Mesenchymal stem cell (in vitro differentiated cells and primary cell): ENCODE data around the gene KIF22.

Experiments used
- DNase-seq: peaks from one replicate; pipeline ENCODE4 v3.0.0-alpha.2; 2013
- H2AFZ ChIP-seq: one replicate; pipeline ENCODE4 v1.6.1; 2013; ENCODE audit warnings: low read depth, mild to moderate bottlenecking, control low read depth, inconsistent platforms, low read length, moderate library complexity
- H2AK5ac ChIP-seq: 2 replicates; pipeline ENCODE4 v1.6.1; 2013; ENCODE audit warnings: low read length, moderate library complexity, mild to moderate bottlenecking, inconsistent platforms; ENCODE audit not compliant: severe bottlenecking
- H2BK120ac ChIP-seq: one replicate; pipeline ENCODE4 v1.6.1; 2013; ENCODE audit warnings: low read depth, mild to moderate bottlenecking, inconsistent platforms, low read length, moderate library complexity
- H2BK12ac ChIP-seq, 2 experiments: one replicate each; pipeline ENCODE4 v1.6.1; 2013; ENCODE audit warnings: inconsistent platforms in 2 of 2, low read length in 2 of 2, mild to moderate bottlenecking in 2 of 2, moderate library complexity in 2 of 2, control low read depth in 1 of 2
- H2BK15ac ChIP-seq: one replicate; pipeline ENCODE4 v1.6.1; 2013; ENCODE audit warnings: mild to moderate bottlenecking, low read depth, inconsistent platforms; ENCODE audit not compliant: poor library complexity, severe bottlenecking
- H2BK5ac ChIP-seq: 2 replicates; pipeline ENCODE4 v1.6.1; 2013; ENCODE audit warnings: low read depth, mild to moderate bottlenecking, low read length, control low read depth, inconsistent platforms; ENCODE audit not compliant: poor library complexity, severe bottlenecking
- H3K14ac ChIP-seq, 2 experiments: one replicate each; pipeline ENCODE4 v1.6.1; 2013; ENCODE audit warnings: inconsistent platforms in 2 of 2, low read length in 2 of 2, control low read depth in 1 of 2, mild to moderate bottlenecking in 1 of 2, moderate library complexity in 1 of 2
- H3K18ac ChIP-seq, 2 experiments: one replicate each; pipeline ENCODE4 v1.6.1; 2013; ENCODE audit warnings: inconsistent platforms in 2 of 2, low read length in 2 of 2, control low read depth in 1 of 2, low read depth in 1 of 2, mild to moderate bottlenecking in 1 of 2
- H3K23ac ChIP-seq, 2 experiments: one replicate each; pipeline ENCODE4 v1.6.1; 2013; ENCODE audit warnings: inconsistent platforms in 2 of 2, low read length in 2 of 2, mild to moderate bottlenecking in 2 of 2, moderate library complexity in 2 of 2, control low read depth in 1 of 2
- H3K27ac ChIP-seq: 2 replicates; pipeline ENCODE4 v1.5.1; 2013; ENCODE audit warnings: mild to moderate bottlenecking, moderate library complexity, low read length, control low read depth, inconsistent platforms; ENCODE audit not compliant: poor library complexity, severe bottlenecking
- H3K27me3 ChIP-seq, 2 experiments: 2 replicates each; pipeline versions ENCODE4 v1.6.1 to v1.7.0; 2013; ENCODE audit warnings: low read length in 2 of 2, mild to moderate bottlenecking in 2 of 2, moderate library complexity in 2 of 2, control low read depth in 1 of 2, inconsistent platforms in 1 of 2; ENCODE audit not compliant: control insufficient read depth in 1 of 2, insufficient read depth in 1 of 2
- H3K36me3 ChIP-seq, 2 experiments: 2 replicates each; pipeline versions ENCODE4 v1.6.1 to v1.7.0; 2013; ENCODE audit warnings: low read length in 2 of 2, control low read depth in 1 of 2, inconsistent platforms in 1 of 2, low read depth in 1 of 2, mild to moderate bottlenecking in 1 of 2; ENCODE audit not compliant: insufficient read depth in 2 of 2, control insufficient read depth in 1 of 2
- H3K4ac ChIP-seq, 2 experiments: one replicate each; pipeline ENCODE4 v1.6.1; 2013; ENCODE audit warnings: inconsistent platforms in 2 of 2, low read length in 2 of 2, mild to moderate bottlenecking in 2 of 2, moderate library complexity in 2 of 2, control low read depth in 1 of 2, low read depth in 1 of 2
- H3K4me1 ChIP-seq: 2 replicates; pipeline ENCODE4 v1.6.1; 2013; ENCODE audit warnings: low read depth, low read length, control low read depth; ENCODE audit not compliant: control insufficient read depth, insufficient read depth
- H3K4me2 ChIP-seq: 2 replicates; pipeline ENCODE4 v1.6.1; 2013; ENCODE audit warnings: low read length, mild to moderate bottlenecking, inconsistent platforms; ENCODE audit not compliant: poor library complexity, severe bottlenecking
- H3K4me3 ChIP-seq, 2 experiments: 2 replicates each; pipeline versions ENCODE4 v1.5.1 to v1.7.0; 2013; ENCODE audit warnings: low read length in 2 of 2, mild to moderate bottlenecking in 2 of 2, control low read depth in 1 of 2, low read depth in 1 of 2; ENCODE audit not compliant: insufficient read depth in 1 of 2
- H3K79me1 ChIP-seq: replicated peaks from 2 replicates; pipeline ENCODE4 v1.6.1; 2013; ENCODE audit warnings: mild to moderate bottlenecking, control low read depth, low read length, inconsistent platforms; ENCODE audit not compliant: poor library complexity, severe bottlenecking
- H3K9ac ChIP-seq: 2 replicates; pipeline ENCODE4 v1.7.0; 2013; ENCODE audit warnings: mild to moderate bottlenecking, low read length, moderate library complexity
- H3K9me3 ChIP-seq: 2 replicates; pipeline ENCODE4 v1.7.0; 2013; ENCODE audit warnings: mild to moderate bottlenecking, low read length; ENCODE audit not compliant: control insufficient read depth
- H4K8ac ChIP-seq: one replicate; pipeline ENCODE4 v1.6.1; 2013; ENCODE audit warnings: inconsistent platforms, mild to moderate bottlenecking, low read length, moderate library complexity
- H4K91ac ChIP-seq: one replicate; pipeline ENCODE4 v1.6.1; 2013; ENCODE audit warnings: mild to moderate bottlenecking, low read length, inconsistent platforms
- WGBS: methylation state at CpG from one replicate; pipeline ENCODE4 v1.1.7; 2013; ENCODE audit warnings: mixed read lengths; 5-methylcytosine and 5-hydroxymethylcytosine counted together

The KIF22 gene

GRCh38 chr16:29809031-29809747 is 18.6 kb downstream of the KIF22 start:
- H2AFZ ChIP-seq = no peak overlapping the region
- peak overlapping the region in 1 of 2 experiments; percentile 81 for H3K4me3 ChIP-seq
- H3K27me3 ChIP-seq = no peaks in the 10 kb centered on the region
- H3K36me3 ChIP-seq = peaks cover 16 to 33% of the 10 kb centered on the region in 2 experiments
- peak overlapping the region; percentile 27 for H2AK5ac ChIP-seq
- no peak overlapping the region for H3K27ac ChIP-seq
- H3K23ac ChIP-seq = peak overlapping the region in 1 of 2 experiments; percentile 75
- peaks cover 10% of the 10 kb centered on the region for H3K79me1 ChIP-seq
- H3K9ac ChIP-seq = peak overlapping the region; percentile 91
- H4K91ac ChIP-seq = peak overlapping the region; percentile 62
- no peak overlapping the region for H2BK15ac ChIP-seq
- WGBS = 77% methylated on average over 29 of the region's 31 CpGs
- H4K8ac ChIP-seq = peak overlapping the region; percentile 61
- no peak overlapping the region for H3K4ac ChIP-seq
- no peak overlapping the region for H2BK5ac ChIP-seq
- peak overlapping the region; percentile 42 for H2BK120ac ChIP-seq
- no peak for DNase-seq
- peak overlapping the region; percentile 28 to 55 for H3K18ac ChIP-seq
- H3K4me2 ChIP-seq = peak overlapping the region; percentile 34
- peak overlapping the region in 1 of 2 experiments; percentile 89 for H3K14ac ChIP-seq
- peak overlapping the region in 1 of 2 experiments; percentile 58 for H2BK12ac ChIP-seq
- H3K9me3 ChIP-seq = no peaks in the 10 kb centered on the region
- H3K4me1 ChIP-seq = peaks cover 61% of the 10 kb centered on the region

GRCh38 chr16:29809850-29810698 is 19.5 kb downstream of the KIF22 start:
- Histone ChIP-seq H2AFZ (no peak overlapping the region), H3K9ac (peak overlapping the region; percentile 87), H3K4me2 (no peak overlapping the region), H3K4ac (peak overlapping the region in 1 of 2 experiments; percentile 17), H3K18ac (peak overlapping the region in 1 of 2 experiments; percentile 61), H3K23ac (no peak overlapping the region), H2AK5ac (no peak overlapping the region), H2BK120ac (peak overlapping the region; percentile 42), H3K9me3 (no peaks in the 10 kb centered on the region), H3K79me1 (peaks cover 8% of the 10 kb centered on the region), H3K36me3 (peaks cover 16 to 33% of the 10 kb centered on the region in 2 experiments), H3K4me3 (no peak overlapping the region), H3K14ac (no peak overlapping the region), H3K27ac (peak overlapping the region; percentile 29), H2BK5ac (no peak overlapping the region), H2BK15ac (peak overlapping the region; percentile 3), H4K8ac (peak overlapping the region; percentile 10), H3K4me1 (peaks cover 60% of the 10 kb centered on the region), H4K91ac (peak overlapping the region; percentile 80), H2BK12ac (peak overlapping the region in 1 of 2 experiments; percentile 74), H3K27me3 (no peaks in the 10 kb centered on the region)
- peak; percentile 59 for DNase-seq
- 48% methylated on average over 13 of the region's 23 CpGs for WGBS

- H4K91ac ChIP-seq = peak overlapping the region; percentile 56
- no peak overlapping the region for H3K23ac ChIP-seq
- peaks cover 10% of the 10 kb centered on the region for H3K79me1 ChIP-seq
- H2BK15ac ChIP-seq = no peak overlapping the region
- no peak overlapping the region for H3K4ac ChIP-seq
- H2AK5ac ChIP-seq = no peak overlapping the region
- peak overlapping the region; percentile 2 for H4K8ac ChIP-seq
- no peak overlapping the region for H2BK12ac ChIP-seq
- DNase-seq = no peak
- H3K9me3 ChIP-seq = no peaks in the 10 kb centered on the region
- H3K18ac ChIP-seq = peak overlapping the region; percentile 41 to 47
- H2BK5ac ChIP-seq = no peak overlapping the region
- H3K4me1 ChIP-seq = peaks cover 62% of the 10 kb centered on the region
- H3K4me3 ChIP-seq = peak overlapping the region in 1 of 2 experiments; percentile 90
- no peak overlapping the region for H3K14ac ChIP-seq
- H2BK120ac ChIP-seq = peak overlapping the region; percentile 39
- WGBS = 12% methylated on average over 8 of the region's 9 CpGs
- no peak overlapping the region for H2AFZ ChIP-seq
- H3K27me3 ChIP-seq = no peaks in the 10 kb centered on the region
- H3K27ac ChIP-seq = peak overlapping the region; percentile 29
- H3K36me3 ChIP-seq = peaks cover 16 to 33% of the 10 kb centered on the region in 2 experiments
- peak overlapping the region; percentile 87 for H3K9ac ChIP-seq
- peak overlapping the region; percentile 27 for H3K4me2 ChIP-seq
Observed at GRCh38 chr16:29810699-29811169, 20.2 kb downstream of the KIF22 start.
